GM23338 (cell line): ENCODE data around the gene RAB11FIP4. TPM values are rescaled to one million over a fixed set of nuclear protein-coding genes. Genes with fewer than 3 reads are reported as not detected.
"Not testable (repeated sequence)": the region's sequence is repeated elsewhere in the genome, so short reads cannot be mapped to it uniquely, and the experiment has no call there.

Experiments used
- ATAC-seq: fragments of 200-7000 bp; cut with Tn5 transposase; 3 replicates; pipeline ENCODE4 v1.9.1; 2020
- DNase-seq: peaks from one replicate; pipeline ENCODE4 v3.0.0-alpha.2; 2015; ENCODE audit warnings: low spot score
- H2AFZ ChIP-seq: fragments of 200-600 bp; sonication (generic); 2 replicates; pipeline ENCODE4 v1.8.0; 2016; ENCODE audit warnings: antibody characterized with exemption, mild to moderate bottlenecking, moderate library complexity
- H3F3A ChIP-seq: fragments of 200-600 bp; sonication (generic); replicated peaks from 2 replicates; pipeline ENCODE4 v1.8.0; 2017; ENCODE audit warnings: antibody characterized with exemption, mixed run types, low read depth
- H3K27ac ChIP-seq: fragments of 200-600 bp; sonication (generic); 2 replicates; pipeline ENCODE4 v1.6.1; 2016; ENCODE audit warnings: low read depth
- H3K27me3 ChIP-seq: fragments of 200-600 bp; sonication (generic); 2 replicates; pipeline ENCODE4 v1.8.0; 2016; ENCODE audit warnings: mild to moderate bottlenecking, mixed run types, moderate library complexity; ENCODE audit not compliant: insufficient read depth
- H3K36me3 ChIP-seq: fragments of 200-600 bp; sonication (generic); 2 replicates; pipeline ENCODE4 v1.8.0; 2016; ENCODE audit warnings: mild to moderate bottlenecking; ENCODE audit not compliant: insufficient read depth
- H3K4me1 ChIP-seq: fragments of 200-600 bp; sonication (generic); 2 replicates; pipeline ENCODE4 v1.8.0; 2016; ENCODE audit warnings: mild to moderate bottlenecking, moderate library complexity; ENCODE audit not compliant: insufficient read depth
- H3K4me2 ChIP-seq: fragments of 200-600 bp; sonication (generic); 2 replicates; pipeline ENCODE4 v1.7.1; 2017; ENCODE audit warnings: mixed run types
- H3K4me3 ChIP-seq: fragments of 200-600 bp; sonication (generic); 2 replicates; pipeline ENCODE4 v1.6.1; 2016; ENCODE audit warnings: mixed run types
- H3K79me2 ChIP-seq: fragments of 200-600 bp; sonication (generic); replicated peaks from 2 replicates; pipeline ENCODE4 v1.8.0; 2017; ENCODE audit warnings: mild to moderate bottlenecking; ENCODE audit not compliant: insufficient read depth
- H3K9me2 ChIP-seq: fragments of 200-600 bp; sonication (generic); 2 replicates; pipeline ENCODE4 v1.8.0; 2017; ENCODE audit not compliant: insufficient read depth
- H4K20me1 ChIP-seq: fragments of 200-600 bp; sonication (generic); replicated peaks from 2 replicates; pipeline ENCODE4 v1.8.0; 2017; ENCODE audit warnings: mild to moderate bottlenecking; ENCODE audit not compliant: insufficient read depth
- H3K27ac Mint-ChIP-seq: 2 replicates; pipeline ENCODE4 v1.8.0; 2020; ENCODE audit warnings: inconsistent platforms, mild to moderate bottlenecking, moderate library complexity, mixed read lengths
- H3K27me3 Mint-ChIP-seq: 3 replicates; pipeline ENCODE4 v1.8.0; 2022; ENCODE audit warnings: low read depth, mild to moderate bottlenecking, moderate library complexity, mixed read lengths, inconsistent platforms; ENCODE audit not compliant: insufficient read depth, poor library complexity
- H3K36me3 Mint-ChIP-seq: 3 replicates; pipeline ENCODE4 v1.8.0; 2021; ENCODE audit warnings: low read depth, mild to moderate bottlenecking, inconsistent platforms, moderate library complexity, mixed read lengths
- H3K4me1 Mint-ChIP-seq: 3 replicates; pipeline ENCODE4 v1.8.0; 2020; ENCODE audit warnings: mild to moderate bottlenecking, inconsistent platforms, mixed read lengths
- H3K4me3 Mint-ChIP-seq: 3 replicates; pipeline ENCODE4 v1.8.0; 2021; ENCODE audit warnings: moderate library complexity, mild to moderate bottlenecking, inconsistent platforms, mixed read lengths
- H3K9me3 Mint-ChIP-seq: 3 replicates; pipeline ENCODE4 v1.8.0; 2020; ENCODE audit warnings: moderate library complexity, mild to moderate bottlenecking, inconsistent platforms, mixed read lengths
- CREB1 ChIP-seq: fragments of 250-450 bp; sonication (Bioruptor Pico); IDR thresholded peaks from 2 replicates; pipeline ENCODE4 v1.5.0; 2020; ENCODE audit warnings: low read depth, mild to moderate bottlenecking, moderate library complexity
- ETS1 ChIP-seq: IDR thresholded peaks from 2 replicates; pipeline ENCODE4 v1.6.1; 2016; ENCODE audit warnings: antibody characterized with exemption
- EZH2 ChIP-seq: fragments of 200-600 bp; sonication (generic); IDR thresholded peaks from one replicate; pipeline ENCODE4 v1.8.0; 2017; ENCODE audit warnings: antibody characterized with exemption, mild to moderate bottlenecking, low read depth; ENCODE audit not compliant: unreplicated experiment
- EZH2phosphoT487 ChIP-seq: fragments of 200-600 bp; sonication (generic); IDR thresholded peaks from one replicate; pipeline ENCODE4 v1.8.1; 2018; ENCODE audit warnings: antibody characterized with exemption; ENCODE audit not compliant: unreplicated experiment
- JUNB ChIP-seq: IDR thresholded peaks from one replicate; pipeline ENCODE4 v1.6.1; 2016; ENCODE audit warnings: antibody characterized with exemption; ENCODE audit not compliant: unreplicated experiment
- REST ChIP-seq: IDR thresholded peaks from one replicate; pipeline ENCODE4 v1.6.1; 2018; ENCODE audit warnings: antibody characterized with exemption; ENCODE audit not compliant: unreplicated experiment
- STAT1 ChIP-seq: IDR thresholded peaks from one replicate; pipeline ENCODE4 v1.6.1; 2016; ENCODE audit warnings: antibody characterized with exemption; ENCODE audit not compliant: unreplicated experiment
- ZNF114 ChIP-seq: fragments of 250-450 bp; sonication (Bioruptor Pico); IDR thresholded peaks from 2 replicates; pipeline ENCODE4 v1.5.0; 2020; ENCODE audit warnings: mild to moderate bottlenecking, moderate library complexity
- ZNF331 ChIP-seq: fragments of 250-450 bp; sonication (Bioruptor Pico); IDR thresholded peaks from 2 replicates; pipeline ENCODE4 v1.5.0; 2020; ENCODE audit warnings: low read depth, mild to moderate bottlenecking, moderate library complexity
- polyA plus RNA-seq: library from polyadenylated mRNA; unstranded; fragments of >200 nt; fragmentation: Nextera tagmentation; extraction: Ambion mirVana; gene quantifications from 2 replicates; pipeline ENCODE4 v1.2.1, GENCODE V29; 2016
- total RNA-seq: library from RNA; depleted of rRNA; stranded (reverse); fragments of >200 nt; shearing (Covaris generic); gene quantifications from 2 replicates; pipeline ENCODE4 v1.2.3, GENCODE V29; 2014

The RAB11FIP4 gene
- total and polyA plus RNA-seq, 2 experiments from 2014 or later = 26.0 to 65.6 TPM

- not testable (repeated sequence) for H3K9me2 ChIP-seq, ATAC-seq, H3K27me3 ChIP-seq, H3K36me3 Mint-ChIP-seq, H3K27me3 Mint-ChIP-seq, H3K79me2 ChIP-seq, H3K36me3 ChIP-seq, H3K4me3 ChIP-seq, H3F3A ChIP-seq, H3K27ac Mint-ChIP-seq, H3K4me2 ChIP-seq, H2AFZ ChIP-seq, H4K20me1 ChIP-seq, H3K4me1 ChIP-seq, H3K27ac ChIP-seq, H3K4me3 Mint-ChIP-seq, H3K9me3 Mint-ChIP-seq, DNase-seq, H3K4me1 Mint-ChIP-seq
Measured at GRCh38 chr17:31345191-31345747, 46.2 kb upstream of the RAB11FIP4 start.

GRCh38 chr17:31349454-31349853 lies 42.0 kb upstream of the RAB11FIP4 start:
- Histone ChIP-seq H3K27ac (no peak overlapping the region), H2AFZ (no peak overlapping the region), H4K20me1 (no peaks in the 10 kb centered on the region), H3K4me1 (no peaks in the 10 kb centered on the region), H3K4me2 (no peak overlapping the region), H3K4me3 (no peak overlapping the region), H3K9me2 (no peaks in the 10 kb centered on the region), H3K27me3 (no peaks in the 10 kb centered on the region), H3K79me2 (no peaks in the 10 kb centered on the region), H3K36me3 (no peaks in the 10 kb centered on the region; the same call in 1 of the 2 replicates), H3F3A (no peaks in the 10 kb centered on the region)
- no peaks in the 10 kb centered on the region for H3K27me3 Mint-ChIP-seq
- no peak for TF ChIP-seq ETS1
- no peak for TF ChIP-seq JUNB
- TF ChIP-seq EZH2 = no peak
- DNase-seq = no peak
- no peaks in the 10 kb centered on the region for H3K4me1 Mint-ChIP-seq
- peaks cover 9% of the 10 kb centered on the region; the same call in 2 of the 3 replicates for H3K36me3 Mint-ChIP-seq
- no peak for ATAC-seq
- no peaks in the 10 kb centered on the region for H3K9me3 Mint-ChIP-seq
- no peak overlapping the region for H3K27ac Mint-ChIP-seq
- H3K4me3 Mint-ChIP-seq = no peak overlapping the region

- Histone ChIP-seq H3F3A (no peaks in the 10 kb centered on the region), H3K79me2 (no peaks in the 10 kb centered on the region), H3K27ac (no peak overlapping the region; the same call in 1 of the 2 replicates), H3K27me3 (no peaks in the 10 kb centered on the region), H3K4me3 (no peak overlapping the region), H3K4me2 (no peak overlapping the region), H3K36me3 (peaks cover 3% of the 10 kb centered on the region; the same call in 1 of the 2 replicates), H3K4me1 (no peaks in the 10 kb centered on the region), H4K20me1 (no peaks in the 10 kb centered on the region), H2AFZ (no peak overlapping the region), H3K9me2 (no peaks in the 10 kb centered on the region)
- TF ChIP-seq EZH2phosphoT487 (no peak), REST (no peak), ETS1 (no peak), ZNF114 (CRISPR knock-in tag) (no peak), CREB1 (no peak), EZH2 (no peak), STAT1 (no peak), ZNF331 (CRISPR knock-in tag) (no peak)
- H3K36me3 Mint-ChIP-seq = peaks cover 10% of the 10 kb centered on the region; the same call in 2 of the 3 replicates
- H3K4me3 Mint-ChIP-seq = no peak overlapping the region
- H3K4me1 Mint-ChIP-seq = no peaks in the 10 kb centered on the region
- ATAC-seq (no peak), DNase-seq (no peak)
- H3K27ac Mint-ChIP-seq = no peak overlapping the region
- H3K27me3 Mint-ChIP-seq = no peaks in the 10 kb centered on the region
- H3K9me3 Mint-ChIP-seq = no peaks in the 10 kb centered on the region
Measured at GRCh38 chr17:31355935-31356334, 35.5 kb upstream of the RAB11FIP4 start.
